Inflammatory macrophage (primary cell): ENCODE data around the gene ANXA11.
A peak's percentile ranks its signal among the peaks of the same experiment; 100 is the strongest.

Experiments used
- DNase-seq, 2 donors: peaks; one replicate each; pipeline ENCODE4 v3.0.0-alpha.2; 2020 to 2022

ANXA11 gene

DNA sequence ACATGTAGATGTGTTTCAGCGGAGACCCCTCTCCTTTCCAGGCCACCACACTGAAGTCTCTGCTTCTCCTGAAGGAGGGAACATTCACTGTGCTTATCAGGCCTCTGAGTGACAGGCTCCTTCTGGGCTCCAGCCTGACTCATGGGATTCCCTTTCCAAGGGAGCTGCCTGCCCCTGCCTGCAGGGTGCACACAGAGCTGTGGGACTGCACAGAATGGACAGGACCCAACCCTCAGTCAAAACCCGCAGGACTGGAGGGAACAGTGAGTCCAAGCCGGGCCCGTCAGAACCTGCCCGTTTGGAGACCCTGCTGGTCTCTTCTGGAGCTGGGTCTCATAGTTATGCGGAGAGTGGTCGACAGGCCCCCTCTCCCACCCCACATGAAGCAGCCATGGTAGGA, 40.2 kb downstream of the ANXA11 start:
- DNase-seq: no peak

DNA sequence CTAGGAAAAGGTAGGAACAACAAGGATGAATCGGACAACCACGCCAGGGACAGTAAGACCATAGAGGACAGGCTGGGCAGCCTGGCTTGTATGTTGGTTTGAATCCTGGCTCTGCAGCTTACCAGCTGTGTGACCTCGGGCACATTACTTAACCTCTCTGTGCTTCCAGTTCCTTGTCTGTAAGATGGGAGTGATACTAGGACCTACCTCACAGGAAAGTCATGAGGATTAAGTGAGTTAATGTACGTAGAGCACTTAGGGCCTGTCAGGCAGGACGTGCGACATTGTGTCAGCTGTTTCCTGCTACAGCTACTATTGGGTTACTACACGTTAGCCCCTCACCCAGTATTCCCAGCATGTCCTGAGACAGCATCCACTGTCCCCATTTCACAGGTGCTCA, 40.7 kb downstream of the ANXA11 start:
- DNase-seq: no peak

DNA sequence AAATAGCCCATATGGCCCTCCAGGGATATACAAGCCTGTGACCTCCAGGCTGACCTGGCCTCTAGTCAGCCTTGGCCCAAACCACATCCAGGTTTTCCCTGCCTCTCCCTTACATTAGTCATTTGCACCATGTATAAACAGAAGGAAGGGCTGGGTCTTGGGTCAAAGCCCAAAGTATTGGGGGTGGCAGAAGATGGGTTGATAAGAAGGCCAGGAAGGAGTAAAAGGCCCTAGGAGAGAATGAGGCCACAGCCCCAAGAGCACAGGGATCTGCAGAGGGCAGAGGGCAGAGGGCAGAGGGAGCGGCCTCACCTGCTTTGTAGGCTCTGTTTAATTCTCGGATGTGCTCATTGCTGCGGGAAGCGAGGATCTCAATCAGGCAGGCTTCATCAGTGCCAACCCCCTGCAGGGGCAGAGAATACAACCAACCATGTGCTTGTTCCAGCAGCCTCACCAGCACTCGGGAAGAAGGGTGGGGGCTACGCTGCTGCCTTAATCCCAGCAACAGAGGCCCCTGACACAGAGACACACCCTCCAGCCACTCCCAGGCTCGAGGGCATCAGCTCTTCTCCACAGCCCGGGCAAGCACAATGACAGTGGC, 41.5 kb downstream of the ANXA11 start:
- no peak for DNase-seq

DNA sequence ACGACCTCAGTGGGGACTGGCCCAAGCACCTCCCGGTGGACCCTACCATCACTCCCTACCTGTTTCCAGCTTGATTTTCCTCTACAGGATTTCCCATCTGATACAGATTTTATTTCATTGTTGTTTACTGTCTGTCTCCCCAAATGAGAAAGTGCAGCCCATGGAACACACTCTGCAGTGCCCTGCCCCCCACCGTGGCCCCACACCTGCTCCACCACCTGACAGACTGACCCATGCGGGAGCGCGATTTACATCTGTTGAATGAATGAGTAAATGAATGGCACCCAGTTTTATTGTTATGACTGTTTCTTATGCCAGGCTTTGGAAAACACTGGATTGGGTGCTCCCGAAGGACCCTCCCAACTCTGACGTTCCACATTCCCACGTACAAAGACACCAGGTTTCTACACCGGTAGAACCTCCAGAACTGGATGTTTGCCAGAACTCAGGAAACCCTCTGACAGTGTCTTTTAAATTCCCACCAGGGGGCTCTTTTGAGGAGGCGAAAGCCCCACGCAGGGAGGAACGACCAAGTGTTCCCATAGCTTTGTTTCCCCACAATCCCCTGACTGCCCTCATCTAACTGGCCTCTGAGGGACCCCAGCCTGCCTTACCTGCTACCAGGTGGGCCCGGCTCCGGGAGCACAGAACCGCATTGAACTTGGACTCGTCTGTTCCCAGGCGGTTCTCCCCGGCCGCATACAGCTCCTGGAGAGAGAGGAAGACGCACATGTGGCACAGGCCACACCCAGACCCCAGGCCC, 43.8 kb downstream of the ANXA11 start:
- DNase-seq: no peak

DNA sequence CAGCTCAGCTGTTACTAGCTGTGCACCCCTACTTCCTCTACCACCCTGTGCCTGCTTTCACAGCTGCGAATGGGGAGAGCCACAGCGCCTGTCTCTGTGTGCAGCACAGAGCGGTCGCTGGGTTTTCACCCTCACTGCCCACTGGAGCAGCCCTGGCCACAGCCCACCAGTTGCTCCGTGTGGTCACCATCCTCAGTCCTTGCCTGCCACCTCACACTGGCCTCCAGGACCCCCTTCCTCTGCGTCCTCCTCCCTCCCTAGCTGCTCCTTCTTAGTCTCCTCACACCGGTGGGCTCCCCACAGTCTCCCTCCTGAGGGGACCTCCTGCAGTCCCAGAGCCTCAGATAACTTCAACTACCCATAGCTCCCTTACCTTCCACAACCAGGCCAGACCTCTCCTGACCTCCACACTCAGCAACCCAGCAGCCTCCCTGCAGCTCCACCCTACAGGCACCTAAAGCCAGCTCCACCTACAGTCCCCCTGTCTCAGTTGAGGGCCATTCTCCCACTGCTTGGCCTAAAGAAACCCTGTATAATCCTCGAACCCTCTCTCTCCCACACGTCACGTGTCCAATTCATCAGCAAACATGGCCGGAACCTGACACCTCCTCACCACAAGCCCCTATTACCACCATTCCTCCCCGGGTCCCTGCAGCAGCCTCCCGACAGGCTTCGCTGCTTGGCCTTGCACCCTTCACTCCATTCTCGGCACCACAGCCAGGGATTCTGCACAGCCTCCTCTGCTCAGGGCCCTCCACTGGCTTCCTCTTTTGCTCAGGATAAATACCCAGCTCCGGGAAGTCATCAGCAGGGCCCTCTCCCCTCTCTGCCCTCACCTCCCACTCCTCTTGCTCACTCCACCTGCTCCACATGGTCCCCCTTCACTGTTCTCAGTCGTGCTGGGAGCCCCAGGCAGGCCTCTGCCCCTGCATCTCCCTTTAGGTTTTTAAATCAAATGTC, 44.7 kb downstream of the ANXA11 start:
- DNase-seq: peak in 1 of 2 donors; percentile 50

DNA sequence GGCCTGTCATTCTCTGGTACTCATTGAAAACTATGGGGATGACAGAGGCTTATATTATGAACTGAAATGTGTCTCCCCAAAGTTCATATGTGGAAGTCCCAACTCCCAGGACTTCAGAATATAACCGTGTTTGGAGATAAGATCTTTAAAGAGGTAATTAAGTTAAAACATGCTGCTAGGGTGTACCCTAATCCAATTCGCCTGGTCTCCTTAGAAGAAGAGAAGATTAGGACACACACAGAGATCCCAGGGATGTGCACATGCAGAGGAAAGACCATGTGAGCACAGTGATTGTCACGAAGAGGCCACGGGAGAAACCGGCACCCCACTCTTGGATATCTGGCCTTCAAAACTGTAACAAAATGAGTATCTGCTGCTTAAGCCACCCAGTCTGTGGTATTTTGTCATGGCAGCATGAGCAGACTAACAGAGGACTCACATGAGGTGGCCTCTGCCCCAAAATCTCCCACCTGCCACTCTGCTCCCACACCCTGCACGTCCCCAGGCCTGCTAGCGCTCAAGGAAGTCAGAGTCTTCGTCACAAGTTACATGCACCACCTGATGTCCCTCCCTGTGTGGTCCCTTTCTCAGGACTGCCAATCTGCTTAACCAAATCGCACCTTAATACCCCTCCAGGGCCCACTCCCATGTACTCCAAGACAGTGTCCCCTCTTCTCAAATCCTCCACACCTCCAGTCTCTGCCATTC, 46.0 kb downstream of the ANXA11 start:
- peak in 1 of 2 donors; percentile 58 for DNase-seq

DNA sequence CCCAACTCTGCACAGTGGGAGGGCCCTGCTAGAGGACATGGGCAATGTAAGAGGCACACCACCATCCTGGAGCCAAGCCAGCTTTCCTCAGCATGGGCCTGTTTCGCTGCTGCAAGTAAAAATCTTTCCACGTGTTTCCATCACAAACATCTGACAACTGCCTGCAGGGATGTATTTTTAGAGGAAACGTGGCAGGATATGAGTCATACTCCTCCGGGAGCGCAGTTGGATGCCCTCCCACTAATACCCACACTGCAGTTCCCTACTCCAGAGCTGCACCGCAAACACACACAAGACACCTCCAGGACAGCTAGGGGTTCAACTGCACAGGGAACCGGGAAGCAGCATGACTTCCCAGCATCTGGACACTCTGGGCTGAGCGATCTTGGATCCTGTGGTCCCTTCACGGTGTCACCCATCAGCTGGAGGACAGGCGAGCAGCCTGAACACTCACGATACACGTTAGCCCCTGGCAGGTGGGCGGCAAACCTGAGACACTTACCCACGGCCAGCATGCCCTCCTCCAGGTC, 46.7 kb downstream of the ANXA11 start:
- DNase-seq: peak; percentile 87 to 94

DNA sequence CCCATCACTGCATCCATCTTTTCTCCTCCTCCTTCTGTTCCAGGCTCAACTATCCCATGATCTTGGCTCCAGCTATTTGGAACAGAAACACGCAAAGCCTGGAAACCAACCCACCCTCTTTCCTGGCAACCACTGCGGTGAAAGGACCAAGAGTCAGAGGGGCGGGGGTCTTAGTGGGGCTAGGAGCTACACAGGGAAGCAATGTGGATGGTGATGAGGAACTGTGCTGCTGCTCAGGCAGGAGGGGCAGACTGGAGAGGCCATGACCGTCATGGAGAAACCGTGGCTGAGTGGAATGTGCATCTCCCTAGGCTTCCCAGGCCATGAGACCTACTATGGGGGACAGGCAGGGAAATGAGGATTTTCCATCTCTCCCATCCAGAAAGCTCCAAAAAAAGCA, 47.2 kb downstream of the ANXA11 start:
- DNase-seq: no peak

DNA sequence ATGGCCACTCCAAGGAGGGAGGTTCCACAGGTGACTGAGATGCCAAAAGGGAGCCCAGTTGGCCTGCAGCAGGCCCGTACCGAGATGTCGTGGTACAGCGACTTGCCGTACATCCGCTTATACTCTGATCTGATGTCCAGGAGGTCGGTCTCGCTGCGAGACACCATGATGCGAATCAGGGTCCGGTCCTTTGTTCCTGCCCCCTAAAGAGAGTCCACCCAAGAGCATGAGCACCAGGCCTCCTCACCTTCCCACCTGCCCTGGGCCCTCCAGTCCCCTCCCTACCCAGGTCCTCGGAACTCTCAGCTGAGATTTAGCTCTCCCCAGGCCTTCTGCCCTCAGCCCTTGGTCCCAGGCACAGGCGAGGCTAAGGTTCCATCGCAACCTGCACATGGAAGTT, 47.8 kb downstream of the ANXA11 start:
- DNase-seq: no peak

DNA sequence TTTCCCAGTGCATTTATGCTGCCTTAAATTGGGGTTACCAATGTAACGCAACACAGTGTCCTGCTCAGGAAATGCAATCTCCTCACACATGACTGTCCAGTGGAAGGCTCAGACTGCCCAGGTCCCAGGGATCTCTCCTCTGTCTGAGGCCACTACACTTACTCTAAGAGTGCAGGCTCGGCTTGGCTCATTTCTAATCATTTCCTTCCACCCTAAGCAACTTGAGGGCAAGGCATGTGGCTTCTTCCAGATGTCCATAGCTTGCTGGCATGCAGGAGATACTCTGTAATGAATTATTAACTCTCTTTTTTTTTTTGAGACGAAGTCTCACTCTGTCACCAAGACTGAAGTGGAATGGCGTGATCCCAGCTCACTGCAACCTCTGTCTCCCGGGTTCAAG, 49.1 kb downstream of the ANXA11 start:
- no peak for DNase-seq

DNA sequence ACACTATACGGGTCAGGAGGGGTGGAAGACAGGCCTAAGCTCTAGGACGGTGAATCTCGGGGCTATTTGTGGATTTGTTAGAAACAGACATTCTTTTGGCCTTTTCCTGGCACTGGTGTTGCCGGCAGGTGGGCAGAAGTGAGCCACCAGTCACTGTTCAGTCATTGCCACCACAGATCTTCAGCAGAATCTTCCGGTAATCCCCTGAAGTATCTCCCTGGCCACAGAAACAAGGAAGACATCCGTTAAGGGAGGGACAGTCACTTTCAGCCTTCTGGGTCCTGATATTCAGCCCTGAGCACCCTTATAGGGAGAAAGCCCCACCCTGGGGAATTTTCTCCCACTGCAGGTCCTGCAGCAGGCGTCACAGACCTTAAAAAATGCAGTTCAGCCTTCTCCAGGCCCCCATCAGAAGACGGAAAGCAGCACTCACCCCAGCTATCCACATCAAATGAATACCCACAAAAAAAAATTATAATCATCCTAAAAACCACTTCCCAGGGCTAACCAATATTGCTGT, 49.6 kb downstream of the ANXA11 start:
- DNase-seq: no peak

DNA sequence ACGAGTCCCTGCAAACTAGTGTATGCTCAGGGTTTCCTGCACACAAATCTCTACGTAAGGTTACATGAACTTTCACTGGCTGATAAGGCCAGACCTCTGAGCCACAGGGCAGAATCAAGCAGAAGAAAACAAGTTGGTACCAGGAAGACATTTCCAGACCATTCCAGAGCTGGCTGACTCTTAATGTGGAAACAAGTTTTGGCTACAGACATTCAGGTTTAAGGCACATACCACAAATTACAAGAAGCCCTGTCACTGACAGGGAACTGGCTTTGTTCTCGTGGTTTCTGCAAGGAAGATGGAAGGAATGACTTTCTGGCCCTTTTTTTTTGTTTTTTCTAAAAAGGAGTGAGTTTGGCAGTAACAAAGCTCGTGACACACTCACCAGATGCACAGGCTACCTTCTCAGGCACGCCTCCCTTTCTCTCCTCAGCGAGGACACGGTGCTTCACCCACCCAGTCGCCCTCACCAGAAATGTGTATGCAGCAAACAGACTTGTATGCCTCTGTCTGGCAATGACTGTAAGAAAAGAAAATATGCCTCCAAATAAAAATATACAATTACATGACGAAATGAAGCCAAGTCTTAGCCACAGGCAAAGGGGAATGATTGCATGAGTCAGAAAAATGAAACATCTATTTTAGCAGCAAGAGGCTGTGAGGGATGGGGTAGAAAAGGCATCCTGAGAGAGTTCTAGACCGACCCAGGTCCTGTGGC, 50.2 kb downstream of the ANXA11 start:
- DNase-seq: no peak

DNA sequence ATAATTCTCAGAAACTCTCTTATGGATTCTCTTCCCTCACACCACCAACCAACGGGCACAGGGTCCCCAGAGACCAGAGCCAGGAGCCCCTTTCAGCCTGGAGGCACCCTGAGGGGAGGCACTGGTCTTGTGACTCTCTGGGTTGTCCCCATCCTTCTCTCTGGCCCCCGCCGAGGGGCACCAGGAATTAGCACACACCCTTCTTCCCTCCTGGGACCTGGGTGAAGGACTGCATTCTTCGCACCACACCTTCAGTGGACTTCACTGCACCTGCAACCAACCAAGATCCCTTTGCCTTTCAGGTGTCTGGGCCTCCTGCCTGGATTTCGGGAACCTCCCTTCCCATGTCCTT, 50.7 kb downstream of the ANXA11 start:
- DNase-seq: no peak

DNA sequence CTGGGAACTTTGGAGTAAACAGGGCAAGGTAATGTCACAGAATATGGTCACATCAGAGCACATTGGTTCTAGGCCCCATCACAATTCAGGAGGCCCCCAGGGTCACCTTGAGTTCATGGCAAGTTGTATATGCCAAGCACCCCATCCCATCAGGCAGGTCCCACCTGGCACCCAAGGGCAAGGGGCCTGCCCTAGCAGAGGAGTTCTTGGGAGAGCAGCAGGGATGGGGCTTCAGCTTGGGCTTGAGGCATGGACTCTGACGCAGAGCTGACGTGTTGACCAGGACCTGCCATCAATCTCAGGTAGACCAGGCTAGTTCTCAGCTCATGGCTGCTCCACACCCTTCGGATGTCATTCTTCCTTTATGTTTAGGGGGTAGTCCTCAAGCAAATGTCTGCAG, 51.9 kb downstream of the ANXA11 start:
- DNase-seq: no peak

DNA sequence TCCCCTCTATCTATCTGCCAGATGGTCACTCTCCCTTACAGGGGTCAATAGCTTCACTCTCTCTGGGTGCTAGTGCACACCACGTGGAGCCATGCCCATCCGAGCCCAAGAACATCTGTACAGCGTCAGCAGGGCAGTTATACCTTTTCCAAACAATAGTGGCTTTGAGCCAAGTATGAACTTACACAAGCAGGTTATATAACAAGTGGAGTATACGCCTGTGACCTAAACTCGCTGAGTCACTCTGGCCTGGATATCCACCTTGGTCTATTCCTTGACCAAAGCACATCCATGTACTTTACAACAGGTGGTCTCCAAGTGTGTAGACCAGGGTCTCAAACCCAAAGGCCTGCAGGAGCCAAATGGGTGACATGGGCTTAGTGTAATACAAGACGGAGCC, 52.5 kb downstream of the ANXA11 start:
- DNase-seq: no peak

DNA sequence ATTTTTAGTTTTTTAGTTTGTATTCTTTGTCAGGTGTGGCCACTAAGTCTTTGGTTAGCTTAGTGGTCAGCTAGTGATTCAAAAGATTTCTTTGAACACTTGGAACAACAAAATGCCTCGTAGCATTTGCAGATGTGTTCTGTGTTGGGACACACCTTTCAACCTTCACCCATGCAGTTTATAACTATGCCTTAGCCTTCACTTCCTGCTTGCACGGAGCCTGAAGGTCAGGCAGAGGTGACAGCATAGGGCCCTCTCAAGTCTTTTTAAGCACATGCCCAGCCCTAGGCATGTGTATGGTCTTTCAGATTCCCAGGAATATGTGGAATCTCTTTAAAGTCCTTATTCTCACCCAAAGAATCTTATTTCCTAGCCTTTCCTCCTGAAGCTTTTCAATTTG, 55.2 kb downstream of the ANXA11 start:
- DNase-seq: no peak

DNA sequence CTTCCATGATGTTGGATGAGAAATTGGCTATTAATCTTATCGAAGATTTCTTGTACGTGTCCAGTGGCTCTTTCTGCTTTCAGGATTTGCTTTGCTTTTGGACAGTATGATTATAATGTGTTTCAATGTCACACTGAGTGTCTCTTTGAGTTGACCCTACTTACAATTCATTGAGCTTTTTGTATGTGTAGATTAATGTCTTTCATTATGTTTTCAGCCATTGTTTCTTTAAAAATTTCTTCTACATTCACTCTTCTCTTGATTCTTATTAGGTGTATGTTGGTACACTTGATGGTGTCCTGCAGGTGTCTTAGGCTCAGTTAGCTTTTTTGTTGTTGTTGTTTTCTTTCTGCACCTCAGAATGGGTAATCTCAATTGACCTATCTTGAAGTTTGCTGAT, 56.2 kb downstream of the ANXA11 start:
- peak in 1 of 2 donors; percentile 2 for DNase-seq

DNA sequence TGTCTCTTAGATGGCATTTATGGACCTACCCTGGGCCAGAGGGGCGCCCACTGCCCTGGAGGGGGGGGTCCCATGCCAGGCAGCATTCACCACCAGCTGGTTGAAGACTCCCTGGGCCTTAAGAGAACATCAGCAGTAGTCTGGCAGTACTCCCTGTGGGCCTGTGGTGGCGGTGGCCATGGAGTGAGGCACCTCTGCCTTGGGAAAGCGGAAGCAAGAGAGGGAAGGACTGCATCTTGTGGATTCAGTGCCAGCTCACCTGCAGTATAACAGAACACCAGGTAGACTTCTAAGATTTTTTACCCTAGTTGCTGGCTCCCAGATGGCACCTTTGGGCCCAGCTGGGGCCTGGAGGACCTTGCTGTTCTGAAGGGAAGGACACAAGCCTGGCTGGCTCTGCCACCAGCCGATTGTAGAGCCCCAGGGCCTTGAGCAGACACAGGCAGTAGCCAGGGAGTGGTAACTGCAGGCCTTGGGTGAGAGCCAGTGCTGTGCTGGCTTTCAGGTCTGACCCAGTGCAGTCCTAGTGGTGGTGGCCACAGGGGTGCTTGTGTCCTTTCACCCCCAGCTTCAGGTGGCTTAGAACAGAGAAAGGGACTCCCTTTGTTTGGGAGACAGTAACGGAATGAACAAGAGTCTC, 57.1 kb downstream of the ANXA11 start:
- DNase-seq: peak in 1 of 2 donors; percentile 3

DNA sequence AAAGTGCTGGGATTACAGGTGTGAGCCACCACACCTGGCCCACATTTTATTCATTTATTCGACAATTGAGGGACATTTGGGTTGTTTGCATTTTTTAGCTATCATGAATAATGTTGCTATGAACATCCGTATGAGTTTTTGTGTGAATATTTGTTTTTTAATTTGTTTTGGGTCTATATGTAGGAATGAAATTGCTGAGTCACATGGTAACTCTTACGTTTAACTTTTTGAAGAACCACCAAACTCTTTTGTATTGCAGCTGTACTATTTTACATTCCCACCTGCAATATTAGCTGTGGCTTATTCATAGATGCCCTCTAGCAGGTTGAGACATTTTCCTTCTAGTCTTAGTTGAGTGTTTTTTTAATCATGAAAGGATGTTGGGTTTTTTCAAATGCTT, 58.4 kb downstream of the ANXA11 start:
- DNase-seq: peak in 1 of 2 donors; percentile 2

DNA sequence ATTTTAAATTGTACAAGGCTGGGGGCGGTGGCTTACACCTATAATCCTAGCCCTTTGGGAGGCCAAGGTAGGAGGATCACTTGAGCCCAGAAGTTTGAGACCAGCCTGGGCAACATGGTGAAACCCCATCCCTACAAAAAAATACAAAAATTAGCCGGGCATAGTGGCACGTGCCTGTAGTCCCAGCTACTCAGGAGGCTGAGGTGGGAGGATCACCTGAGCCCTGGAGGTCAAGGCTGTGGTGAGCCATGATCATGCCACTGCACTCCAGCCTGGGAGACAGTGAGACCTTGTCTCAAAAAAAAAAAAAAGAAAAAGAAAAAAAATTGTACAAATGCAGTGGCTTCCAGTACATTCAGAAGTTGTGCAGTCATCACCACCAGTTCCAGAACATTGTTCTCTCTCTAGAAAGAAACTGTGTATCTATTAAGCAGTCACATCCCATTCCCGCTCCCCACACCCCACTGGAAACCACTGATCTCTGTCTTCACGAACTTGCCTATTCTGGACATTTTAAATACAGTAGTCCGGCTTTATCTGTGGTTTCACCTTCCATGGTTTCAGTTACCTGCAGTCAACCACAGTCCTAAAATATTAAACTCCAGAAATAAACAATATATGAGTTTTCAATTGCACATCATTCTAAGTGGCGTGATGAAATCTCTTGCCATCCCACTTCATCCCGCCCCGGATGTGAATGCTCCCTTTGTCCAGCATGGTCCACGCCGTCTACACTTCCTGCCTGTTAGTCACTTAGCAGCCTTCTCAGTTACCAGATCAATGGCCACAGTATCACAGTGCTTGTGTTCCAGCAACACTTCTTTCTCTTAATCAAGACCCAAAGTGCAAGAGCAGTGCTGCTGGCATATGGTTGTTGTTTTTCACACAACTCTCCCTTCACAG, 59.7 kb downstream of the ANXA11 start:
- peak; percentile 36 to 55 for DNase-seq
